ENCODE data around the gene APOC1.
"Not testable (repeated sequence)": the region's sequence is repeated elsewhere in the genome, so short reads cannot be mapped to it uniquely, and the experiment has no call there.

The APOC1 gene

GRCh38 chr19:44913512-44914432 lies 636 bp upstream of the APOC1 start:
- H3K4me3 Mint-ChIP-seq = peak overlapping the region; percentile 88
- CTCF ChIA-PET = interaction anchor here (1.5 kb wide), 1 partner anchor 39 kb away, joined by 4 read pairs; no protein-coding TSS in a partner anchor
- DNase-seq, H3K9me3 Mint-ChIP-seq, H3K27ac Mint-ChIP-seq, H3K36me3 Mint-ChIP-seq: not testable (repeated sequence)
- peaks cover 14% of the 10 kb centered on the region for H3K4me1 Mint-ChIP-seq
- peaks cover 45% of the 10 kb centered on the region for H3K27me3 Mint-ChIP-seq

GRCh38 chr19:44924243-44924725 lies 9.9 kb downstream of the APOC1 start:
- no peak overlapping the region for H3K27ac Mint-ChIP-seq
- H3K36me3 Mint-ChIP-seq = no peaks in the 10 kb centered on the region
- peaks cover 5% of the 10 kb centered on the region for H3K4me1 Mint-ChIP-seq
- H3K9me3 Mint-ChIP-seq = no peaks in the 10 kb centered on the region
- no peak for DNase-seq
- no peak overlapping the region for H3K4me3 Mint-ChIP-seq
- CTCF ChIA-PET = no interaction called here
- H3K27me3 Mint-ChIP-seq = peaks cover 50% of the 10 kb centered on the region

GRCh38 chr19:44925114-44925891 lies 10.9 kb downstream of the APOC1 start:
- CTCF ChIA-PET = no interaction called here
- DNase-seq = no peak
- H3K9me3 Mint-ChIP-seq = no peaks in the 10 kb centered on the region
- H3K4me3 Mint-ChIP-seq = no peak overlapping the region
- H3K27me3 Mint-ChIP-seq = peaks cover 53% of the 10 kb centered on the region
- H3K27ac Mint-ChIP-seq = no peak overlapping the region
- no peaks in the 10 kb centered on the region for H3K36me3 Mint-ChIP-seq
- peaks cover 5% of the 10 kb centered on the region for H3K4me1 Mint-ChIP-seq

- H3K9me3 Mint-ChIP-seq, H3K4me1 Mint-ChIP-seq, CTCF ChIA-PET, H3K36me3 Mint-ChIP-seq, H3K4me3 Mint-ChIP-seq, H3K27ac Mint-ChIP-seq, DNase-seq: not testable (repeated sequence)
- peaks cover 53% of the 10 kb centered on the region for H3K27me3 Mint-ChIP-seq
Observed at GRCh38 chr19:44926245-44927077, 12.1 kb downstream of the APOC1 start.

GRCh38 chr19:44927746-44928145 lies 13.3 kb downstream of the APOC1 start:
- peaks cover 5% of the 10 kb centered on the region for H3K4me1 Mint-ChIP-seq
- DNase-seq = no peak
- peaks cover 45% of the 10 kb centered on the region for H3K27me3 Mint-ChIP-seq
- no peaks in the 10 kb centered on the region for H3K9me3 Mint-ChIP-seq
- H3K36me3 Mint-ChIP-seq = no peaks in the 10 kb centered on the region
- H3K27ac Mint-ChIP-seq = no peak overlapping the region
- CTCF ChIA-PET = interaction anchor here (0.6 kb wide), 1 partner anchor 245 kb away, joined by 3 read pairs; no protein-coding TSS in a partner anchor
- no peak overlapping the region for H3K4me3 Mint-ChIP-seq

- Mint-ChIP-seq H3K27ac (no peak overlapping the region), H3K9me3 (no peaks in the 10 kb centered on the region), H3K36me3 (no peaks in the 10 kb centered on the region), H3K27me3 (peaks cover 38% of the 10 kb centered on the region), H3K4me1 (peaks cover 5% of the 10 kb centered on the region), H3K4me3 (no peak overlapping the region)
- DNase-seq = no peak
- CTCF ChIA-PET = no interaction called here
Observed at GRCh38 chr19:44930088-44930487, 15.7 kb downstream of the APOC1 start.

GRCh38 chr19:44931541-44931940 lies 17.1 kb downstream of the APOC1 start:
- peaks cover 5% of the 10 kb centered on the region for H3K4me1 Mint-ChIP-seq
- H3K27ac Mint-ChIP-seq = no peak overlapping the region
- CTCF ChIA-PET = no interaction called here
- H3K4me3 Mint-ChIP-seq = no peak overlapping the region
- no peaks in the 10 kb centered on the region for H3K36me3 Mint-ChIP-seq
- no peak for DNase-seq
- peaks cover 28% of the 10 kb centered on the region for H3K27me3 Mint-ChIP-seq
- no peaks in the 10 kb centered on the region for H3K9me3 Mint-ChIP-seq

- Mint-ChIP-seq H3K27me3 (peaks cover 8% of the 10 kb centered on the region), H3K9me3 (no peaks in the 10 kb centered on the region), H3K4me1 (no peaks in the 10 kb centered on the region), H3K4me3 (no peak overlapping the region), H3K36me3 (no peaks in the 10 kb centered on the region), H3K27ac (no peak overlapping the region)
- CTCF ChIA-PET = no interaction called here
- DNase-seq = no peak
Observed at GRCh38 chr19:44939668-44940067, 25.3 kb downstream of the APOC1 start.

- Mint-ChIP-seq H3K4me1 (peaks cover 2% of the 10 kb centered on the region), H3K27me3 (no peaks in the 10 kb centered on the region), H3K36me3 (no peaks in the 10 kb centered on the region), H3K4me3 (no peak within 1 kb of the TSS), H3K27ac (no peak within 1 kb of the TSS), H3K9me3 (no peaks in the 10 kb centered on the region)
- DNase-seq = no peak
- CTCF ChIA-PET = no interaction called here
Observed at GRCh38 chr19:44942067-44942571, 27.7 kb downstream of the APOC1 start, which contains the start of gene APOC4. Gene APOC4 (plus strand): TSS chr19:44942237. CDS start chr19:44942278, 41 bp downstream.

GRCh38 chr19:44943801-44944249 lies 29.4 kb downstream of the APOC1 start:
- Mint-ChIP-seq H3K27ac (no peak overlapping the region), H3K27me3 (no peaks in the 10 kb centered on the region), H3K4me3 (no peak overlapping the region), H3K9me3 (no peaks in the 10 kb centered on the region), H3K36me3 (no peaks in the 10 kb centered on the region), H3K4me1 (peaks cover 2% of the 10 kb centered on the region)
- CTCF ChIA-PET = no interaction called here
- DNase-seq = no peak

GRCh38 chr19:44947041-44947581 lies 32.7 kb downstream of the APOC1 start:
- H3K27ac Mint-ChIP-seq = no peak overlapping the region
- H3K27me3 Mint-ChIP-seq = no peaks in the 10 kb centered on the region
- DNase-seq = no peak
- H3K4me1 Mint-ChIP-seq = peaks cover 2% of the 10 kb centered on the region
- no peak overlapping the region for H3K4me3 Mint-ChIP-seq
- H3K36me3 Mint-ChIP-seq = no peaks in the 10 kb centered on the region
- CTCF ChIA-PET = no interaction called here
- H3K9me3 Mint-ChIP-seq = no peaks in the 10 kb centered on the region

GRCh38 chr19:44948237-44948636 lies 33.8 kb downstream of the APOC1 start:
- Mint-ChIP-seq H3K36me3 (no peaks in the 10 kb centered on the region), H3K9me3 (no peaks in the 10 kb centered on the region), H3K27me3 (no peaks in the 10 kb centered on the region), H3K4me3 (no peak overlapping the region), H3K27ac (no peak overlapping the region), H3K4me1 (peaks cover 4% of the 10 kb centered on the region)
- DNase-seq = no peak
- CTCF ChIA-PET = interaction anchor here (1.2 kb wide), 1 partner anchor 45 kb away, joined by 5 read pairs; no protein-coding TSS in a partner anchor

- H3K27ac Mint-ChIP-seq = no peak overlapping the region
- CTCF ChIA-PET = interaction anchor here (1.0 to 1.2 kb wide), 2 partner anchors 37 to 45 kb away, joined by 4 to 5 read pairs; no protein-coding TSS in a partner anchor
- DNase-seq = no peak
- no peak overlapping the region for H3K4me3 Mint-ChIP-seq
- H3K9me3 Mint-ChIP-seq = no peaks in the 10 kb centered on the region
- peaks cover 9% of the 10 kb centered on the region for H3K4me1 Mint-ChIP-seq
- H3K27me3 Mint-ChIP-seq = no peaks in the 10 kb centered on the region
- H3K36me3 Mint-ChIP-seq = no peaks in the 10 kb centered on the region
Observed at GRCh38 chr19:44948763-44949374, 34.5 kb downstream of the APOC1 start.
